ENCODE measurements around the gene RBM47.
"Not testable (repeated sequence)": the region's sequence is repeated elsewhere in the genome, so short reads cannot be mapped to it uniquely, and the experiment has no call there.

RBM47 gene

GRCh38 chr4:40439519-40439918, 190.1 kb downstream of the RBM47 start:
- DNase-seq (ENCODE audit: low read depth): no peak

- DNase-seq (ENCODE audit: low read depth): no peak
Measured at GRCh38 chr4:40438384-40439026, 191.2 kb downstream of the RBM47 start.

- no peak for DNase-seq (ENCODE audit: low read depth)
Measured at GRCh38 chr4:40437741-40438383, 191.8 kb downstream of the RBM47 start.

- not testable (repeated sequence) for DNase-seq (ENCODE audit: low read depth)
Measured at GRCh38 chr4:40435306-40435705, 194.4 kb downstream of the RBM47 start.

GRCh38 chr4:40434126-40434687, 195.5 kb downstream of the RBM47 start:
- no peak for DNase-seq (ENCODE audit: low read depth)

GRCh38 chr4:40432504-40432903, 197.2 kb downstream of the RBM47 start:
- DNase-seq (ENCODE audit: low read depth): no peak

GRCh38 chr4:40427871-40428270, 201.8 kb downstream of the RBM47 start:
- not testable (repeated sequence) for DNase-seq (ENCODE audit: low read depth)

GRCh38 chr4:40427128-40427527, 202.5 kb downstream of the RBM47 start:
- no peak for DNase-seq (ENCODE audit: low read depth)

- no peak for DNase-seq (ENCODE audit: low read depth)
Measured at GRCh38 chr4:40425799-40426574, 203.7 kb downstream of the RBM47 start.

GRCh38 chr4:40423735-40424134, 205.9 kb downstream of the RBM47 start:
- DNase-seq (ENCODE audit: low read depth): no peak

- DNase-seq (ENCODE audit: low read depth): no peak
Measured at GRCh38 chr4:40421839-40422708, 207.6 kb downstream of the RBM47 start.

- DNase-seq (ENCODE audit: low read depth): no peak
Measured at GRCh38 chr4:40419231-40419912, 210.3 kb downstream of the RBM47 start.

- DNase-seq (ENCODE audit: low read depth): no peak
Measured at GRCh38 chr4:40418430-40419230, 211.0 kb downstream of the RBM47 start.

GRCh38 chr4:40417941-40418340, 211.7 kb downstream of the RBM47 start:
- DNase-seq (ENCODE audit: low read depth): no peak

GRCh38 chr4:40414673-40415072, 215.0 kb downstream of the RBM47 start:
- no peak for DNase-seq (ENCODE audit: low read depth)

GRCh38 chr4:40412866-40413795, 216.5 kb downstream of the RBM47 start:
- no peak for DNase-seq (ENCODE audit: low read depth)

GRCh38 chr4:40412388-40412787, 217.3 kb downstream of the RBM47 start:
- no peak for DNase-seq (ENCODE audit: low read depth)

- DNase-seq (ENCODE audit: low read depth): no peak
Measured at GRCh38 chr4:40409835-40410234, 219.8 kb downstream of the RBM47 start.

- not testable (repeated sequence) for DNase-seq (ENCODE audit: low read depth)
Measured at GRCh38 chr4:40407468-40407867, 222.2 kb downstream of the RBM47 start.
